HepG2 (cell line): ENCODE data around the gene IRAK3. TPM values are rescaled to one million over a fixed set of nuclear protein-coding genes. Genes with fewer than 3 reads are reported as not detected.

Experiments used
- ARID5B ChIP-seq: IDR thresholded peaks from 2 replicates; pipeline ENCODE4 v1.4.0; 2020; ENCODE audit warnings: mild to moderate bottlenecking, missing genetic modification reagents
- ATF7 ChIP-seq, 2 experiments: fragments of 450-650 bp in 1 of 2; sonication (generic) in 1 of 2; formaldehyde crosslinking in 1 of 2; IDR thresholded peaks; 2 replicates each; pipeline versions ENCODE4 v1.4.0 to v1.6.1; 2016 to 2020; ENCODE audit warnings: antibody characterized with exemption in 1 of 2, mild to moderate bottlenecking in 1 of 2, missing genetic modification reagents in 1 of 2
- CREM ChIP-seq, 2 experiments: sonication (generic) in 1 of 2; formaldehyde crosslinking in 1 of 2; IDR thresholded peaks; 2 replicates each; pipeline versions ENCODE4 v1.4.0 to v1.6.1; 2016 to 2020; ENCODE audit warnings: antibody characterized with exemption in 1 of 2, mild to moderate bottlenecking in 1 of 2, missing genetic modification reagents in 1 of 2
- MAX ChIP-seq: IDR thresholded peaks from 2 replicates; pipeline ENCODE4 v1.6.1; 2012; ENCODE audit warnings: inconsistent platforms
- MEF2D ChIP-seq: sonication (generic); formaldehyde crosslinking; IDR thresholded peaks from 2 replicates; pipeline ENCODE4 v1.5.1; 2020; ENCODE audit warnings: mild to moderate bottlenecking, missing genetic modification reagents
- PRPF4 ChIP-seq: fragments of 200-400 bp; formaldehyde crosslinking; IDR thresholded peaks from 2 replicates; pipeline ENCODE4 v1.6.1; 2016; ENCODE audit warnings: low read length, low read depth; ENCODE audit not compliant: poor library complexity, severe bottlenecking
- RXRA ChIP-seq: sonication (generic); formaldehyde crosslinking; IDR thresholded peaks from 2 replicates; pipeline ENCODE4 v1.5.1; 2020; ENCODE audit warnings: missing genetic modification reagents
- SMAD1 ChIP-seq: sonication (generic); formaldehyde crosslinking; IDR thresholded peaks from 2 replicates; pipeline ENCODE4 v1.4.0; 2020; ENCODE audit warnings: missing genetic modification reagents, low read depth, mild to moderate bottlenecking, borderline replicate concordance
- THAP9 ChIP-seq: sonication (generic); formaldehyde crosslinking; IDR thresholded peaks from 2 replicates; pipeline ENCODE4; 2020; ENCODE audit warnings: missing genetic modification reagents, mild to moderate bottlenecking, borderline replicate concordance
- ZBTB2 ChIP-seq: sonication (generic); formaldehyde crosslinking; IDR thresholded peaks from 2 replicates; pipeline ENCODE4 v1.8.0; 2022; ENCODE audit warnings: low read depth, missing genetic modification reagents
- ZBTB7B ChIP-seq: sonication (generic); formaldehyde crosslinking; IDR thresholded peaks from 2 replicates; pipeline ENCODE4 v1.4.0; 2020; ENCODE audit warnings: missing genetic modification reagents
- ZNF138 ChIP-seq: sonication (generic); formaldehyde crosslinking; IDR thresholded peaks from 2 replicates; pipeline ENCODE4 v1.5.0; 2020; ENCODE audit warnings: mild to moderate bottlenecking, low read depth, missing genetic modification reagents
- ZNF383 ChIP-seq: sonication (generic); formaldehyde crosslinking; IDR thresholded peaks from 2 replicates; pipeline ENCODE4 v1.4.0; 2020; ENCODE audit warnings: missing genetic modification reagents, mild to moderate bottlenecking, borderline replicate concordance
- ZNF431 ChIP-seq: sonication (generic); formaldehyde crosslinking; IDR thresholded peaks from 2 replicates; pipeline ENCODE4 v1.9.0; 2022; ENCODE audit warnings: missing genetic modification reagents, low read depth, mild to moderate bottlenecking, borderline replicate concordance
- ZNF510 ChIP-seq: sonication (generic); formaldehyde crosslinking; IDR thresholded peaks from 2 replicates; pipeline ENCODE4 v1.4.0; 2020; ENCODE audit warnings: low read depth, mild to moderate bottlenecking, missing genetic modification reagents
- ZNF547 ChIP-seq: sonication (generic); formaldehyde crosslinking; IDR thresholded peaks from 2 replicates; pipeline ENCODE4 v1.5.1; 2020; ENCODE audit warnings: mild to moderate bottlenecking, missing genetic modification reagents
- ZNF772 ChIP-seq: sonication (generic); formaldehyde crosslinking; IDR thresholded peaks from 2 replicates; pipeline ENCODE4 v1.5.0; 2020; ENCODE audit warnings: mild to moderate bottlenecking, missing genetic modification reagents
- ZNF776 ChIP-seq: sonication (generic); formaldehyde crosslinking; IDR thresholded peaks from 2 replicates; pipeline ENCODE4 v1.4.0; 2020; ENCODE audit warnings: mild to moderate bottlenecking, missing genetic modification reagents
- ZNF790 ChIP-seq: sonication (generic); formaldehyde crosslinking; IDR thresholded peaks from 2 replicates; pipeline ENCODE4 v1.8.0; 2022; ENCODE audit warnings: missing genetic modification reagents, mild to moderate bottlenecking, borderline replicate concordance
- polyA plus RNA-seq, 8 experiments: library from polyadenylated mRNA; depleted of rRNA in 3 of 8; stranded (reverse) in 7 of 8; unstranded in 1 of 8; fragments of >200 nt; fragmentation: Illumina TruSeq in 4 of 8; extraction: Trizol in 4 of 8; gene quantifications; 2 replicates each; pipeline versions ENCODE4 v1.2.1 to v1.2.3, GENCODE V29; 2011 to 2016; ENCODE audit warnings: low read depth in 4 of 8, missing spikeins in 1 of 8, mixed read lengths in 1 of 8; ENCODE audit not compliant: insufficient read depth in 1 of 8
- total RNA-seq, 5 experiments: library from RNA; depleted of rRNA; stranded (reverse); fragments of >200 nt; fragmentation: Illumina TruSeq; extraction: Trizol; gene quantifications; 2 replicates each; pipeline ENCODE4 v1.2.3, GENCODE V29; 2016; ENCODE audit warnings: low read depth in 1 of 5

The IRAK3 gene
- total and polyA plus RNA-seq, 2 of the 13 experiments (the other 11 are each of a cell fraction or from before 2014, with no cell fraction given), result 0.01 TPM; not detected in 1

- TF ChIP-seq ARID5B (peak; percentile 51), ATF7 (IDR thresholded peaks at IDR 0.05) (no peak), ATF7 (CRISPR knock-in tag; IDR thresholded peaks at IDR 0.05) (peak; percentile 52; the same call in 1 of the 2 replicates), ZNF790 (CRISPR knock-in tag) (peak; percentile 64; the same call in 1 of the 2 replicates), ZNF776 (CRISPR knock-in tag) (no peak), CREM (IDR thresholded peaks at IDR 0.05) (peak; percentile 52; the same call in 1 of the 2 replicates), CREM (CRISPR knock-in tag; IDR thresholded peaks at IDR 0.05) (no peak), ZNF772 (CRISPR knock-in tag) (peak; percentile 75), PRPF4 (no peak), ZNF383 (no peak), ZNF547 (CRISPR knock-in tag) (0 out of 2 replicates have a peak, but pooled peaks have one; percentile 56), ZNF431 (CRISPR knock-in tag) (no peak), MEF2D (CRISPR knock-in tag) (0 out of 2 replicates have a peak, but pooled peaks have one; percentile 35), RXRA (CRISPR knock-in tag) (peak; percentile 51; the same call in 1 of the 2 replicates), ZNF138 (CRISPR knock-in tag) (0 out of 2 replicates have a peak, but pooled peaks have one; percentile 53), ZBTB2 (CRISPR knock-in tag) (no peak), SMAD1 (CRISPR knock-in tag) (peak; percentile 44; the same call in 1 of the 2 replicates), ZNF510 (CRISPR knock-in tag) (no peak), MAX (peak; percentile 76), THAP9 (CRISPR knock-in tag) (peak; percentile 68; the same call in 1 of the 2 replicates), ZBTB7B (CRISPR knock-in tag) (no peak)
These were observed 113.2 kb downstream of the IRAK3 start, which contains the start of gene HELB (continued) for GRCh38 chr12:66301944-66302826.
